T1000 (cell line): ENCODE results near the gene EMP1.
A peak's percentile ranks its signal among the peaks of the same experiment; 100 is the strongest.

ENCODE experiments used
- DNase-seq: peaks from one replicate; lab custom pipeline; 2025; ENCODE audit warnings: mixed read lengths; lab: John Stamatoyannopoulos, UW

EMP1 gene

DNA sequence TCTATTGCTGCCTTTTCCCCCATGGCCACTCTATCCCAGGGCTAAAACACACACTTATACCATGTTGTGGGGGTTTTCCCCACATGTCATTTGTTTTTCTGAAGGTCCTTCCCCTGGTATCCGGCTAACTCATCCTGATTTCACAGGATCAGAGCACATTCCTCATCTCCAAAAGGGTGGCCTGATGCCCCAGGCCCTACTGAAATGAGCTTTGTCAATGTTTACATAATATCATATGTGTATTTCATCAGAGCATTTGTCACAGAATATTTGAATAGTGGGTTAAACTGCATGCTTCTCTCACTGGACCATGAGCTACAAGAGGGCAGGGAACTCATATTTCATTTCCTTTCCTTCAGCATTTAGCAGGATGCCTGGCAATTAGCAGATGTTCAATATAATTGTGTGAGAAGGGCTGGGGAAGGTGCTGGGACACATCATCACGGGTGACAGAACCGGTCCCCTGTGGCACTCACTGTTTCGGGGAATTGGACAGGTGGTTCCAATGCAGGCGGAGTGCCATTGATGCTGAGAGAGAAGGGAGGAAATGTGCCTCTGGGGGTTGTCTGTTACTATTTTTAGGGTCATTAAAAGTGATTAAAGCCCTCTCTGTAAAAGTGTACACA, 26.8 kb downstream of the EMP1 start:
- peak; percentile 33 for DNase-seq

DNA sequence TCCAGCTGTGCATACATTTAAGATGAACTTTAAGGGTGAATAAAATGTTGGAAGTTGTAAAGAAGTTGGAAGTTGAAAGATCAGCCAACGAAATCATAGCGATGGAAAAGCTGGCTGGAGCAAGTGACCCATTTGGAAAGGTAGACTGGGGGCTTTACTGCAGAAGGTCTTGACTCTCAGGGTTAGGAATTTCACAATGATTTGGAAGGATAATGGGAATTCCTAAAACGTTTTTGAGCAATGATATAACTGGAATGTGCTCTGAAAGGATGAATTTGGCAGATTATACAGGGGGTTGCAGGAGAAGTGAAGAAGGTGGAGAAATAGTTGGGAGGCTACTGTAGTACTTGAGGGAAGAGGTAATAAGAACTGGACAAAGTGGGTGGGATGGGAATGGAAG, 27.4 kb downstream of the EMP1 start:
- no peak for DNase-seq

DNA sequence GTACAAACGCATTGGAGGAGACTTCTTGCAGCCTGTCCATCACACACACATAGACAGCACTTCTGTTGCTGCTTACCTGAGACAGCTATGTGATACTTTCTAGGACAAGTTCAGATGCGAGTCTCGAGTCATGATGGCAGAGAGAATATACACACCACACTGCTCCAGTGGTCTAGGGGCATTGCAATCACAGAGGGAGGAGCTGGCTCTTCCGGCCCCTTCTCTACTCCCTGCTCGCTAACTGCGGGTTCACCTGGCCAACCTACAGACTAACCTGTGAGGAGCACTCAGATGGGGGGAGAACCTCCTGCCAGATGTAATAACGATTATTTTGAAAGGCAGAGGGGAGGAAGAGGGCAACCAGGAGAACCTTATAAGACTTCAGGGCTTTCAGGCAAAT, 30.7 kb downstream of the EMP1 start:
- DNase-seq = no peak

DNA sequence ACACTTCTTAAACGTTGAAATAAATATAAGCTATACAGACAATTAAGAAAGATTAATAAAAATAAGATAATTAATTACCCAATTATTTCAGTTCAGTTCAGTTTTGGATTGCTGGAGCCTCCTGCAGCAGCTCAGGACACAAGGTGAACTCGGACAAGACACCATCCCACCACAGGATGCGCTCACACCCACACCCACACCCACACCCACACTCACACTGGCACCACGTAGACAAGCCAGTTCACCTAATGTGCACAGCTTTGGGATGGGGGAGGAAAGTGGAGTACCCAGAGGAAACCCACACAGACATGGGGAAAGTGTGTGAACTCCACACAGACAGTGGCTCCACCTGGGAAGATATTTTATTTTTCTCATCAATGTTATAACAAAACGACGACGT, 32.1 kb downstream of the EMP1 start:
- DNase-seq = no peak

DNA sequence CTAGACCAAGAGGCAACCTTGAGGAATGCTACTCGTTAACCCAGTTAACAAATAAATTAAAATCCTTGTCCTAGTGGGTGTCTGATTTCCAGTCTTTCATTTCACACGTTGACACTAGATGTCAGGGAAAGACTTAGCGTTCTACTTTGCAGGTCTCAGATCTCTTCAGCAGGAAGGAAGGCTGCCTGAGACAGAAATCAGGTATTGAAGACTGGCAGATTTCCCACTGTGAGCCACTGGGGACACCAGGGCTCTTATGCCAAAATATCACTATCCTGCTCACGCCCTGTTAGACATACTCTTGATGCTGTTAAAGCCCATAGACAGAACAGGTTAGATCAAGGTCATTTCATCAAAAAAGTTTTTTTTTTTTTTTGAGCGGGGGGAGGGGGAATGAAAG, 33.0 kb downstream of the EMP1 start:
- DNase-seq = no peak

DNA sequence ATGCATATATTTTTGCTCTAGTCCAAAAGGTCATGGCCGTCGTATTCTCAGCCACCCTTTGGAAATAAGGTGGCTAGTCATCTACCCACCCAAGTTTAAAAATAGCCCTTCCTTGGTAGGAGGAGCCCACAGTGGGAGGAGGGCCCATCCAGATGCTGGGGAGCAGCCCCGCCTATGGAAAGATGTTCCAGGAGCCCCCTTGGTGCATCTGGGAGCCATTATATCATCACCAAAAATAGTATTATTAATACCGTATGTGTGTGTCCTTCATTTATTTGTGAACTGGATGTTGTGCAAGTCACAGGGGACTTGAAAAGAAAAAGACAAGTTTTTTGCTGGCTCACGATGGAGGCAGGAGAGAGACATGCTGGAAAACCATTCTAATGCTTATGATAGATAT, 34.0 kb downstream of the EMP1 start:
- no peak for DNase-seq

DNA sequence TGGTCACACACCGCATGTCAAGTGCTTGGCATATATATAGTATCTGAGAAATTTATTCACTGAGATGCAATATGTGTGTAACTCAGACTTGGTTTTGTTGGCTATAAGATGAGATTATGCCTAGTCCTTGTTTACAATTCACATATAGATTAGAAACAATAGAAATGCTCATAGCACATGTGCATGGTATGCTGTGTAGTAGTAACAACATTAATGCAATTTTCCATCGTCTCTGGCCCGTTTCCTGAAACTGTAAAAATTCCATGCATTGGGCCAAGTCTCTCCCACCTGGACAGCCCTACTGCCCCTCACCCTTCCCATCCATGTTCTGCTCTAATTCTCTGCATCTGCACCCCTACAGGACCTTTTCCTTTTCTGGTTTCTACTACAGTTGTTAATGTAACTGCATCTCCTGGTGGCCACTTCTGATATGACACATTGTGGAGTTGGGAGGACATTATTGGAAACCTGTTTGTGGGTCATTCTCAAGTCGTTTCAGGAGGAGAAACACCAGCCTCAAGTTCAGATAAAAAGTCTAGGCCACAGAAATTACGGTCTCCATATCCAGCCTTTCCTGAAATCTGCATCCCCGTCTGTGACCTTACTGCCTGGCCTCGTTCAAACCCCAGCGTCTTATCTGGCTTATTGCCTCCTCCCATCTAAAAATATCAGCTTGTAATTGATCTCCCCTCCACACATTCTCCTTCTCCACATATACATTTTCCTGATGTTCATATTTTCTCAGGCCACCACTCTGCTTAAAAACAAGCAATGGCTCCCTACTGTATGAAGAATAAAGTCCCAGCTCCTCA, 37.5 kb downstream of the EMP1 start:
- peak; percentile 23 for DNase-seq

DNA sequence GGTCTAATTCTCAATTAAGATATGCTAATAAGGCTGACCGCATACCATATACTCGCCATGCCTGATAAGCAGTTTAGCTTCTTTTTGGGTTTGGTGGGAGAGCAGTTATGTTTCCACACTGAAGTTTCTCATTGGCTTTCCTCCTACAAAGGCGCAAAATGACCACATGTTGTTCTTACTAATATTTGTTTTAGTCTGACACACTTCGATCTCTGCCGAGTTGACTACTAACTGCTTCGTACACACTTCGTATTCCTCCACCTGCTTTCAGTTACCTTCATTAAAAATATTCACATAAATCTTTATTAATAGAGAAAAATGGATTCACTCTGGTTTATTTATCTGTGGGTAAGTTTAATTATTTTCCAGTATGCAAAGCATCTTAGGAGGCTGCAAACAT, 41.7 kb downstream of the EMP1 start:
- DNase-seq = no peak

DNA sequence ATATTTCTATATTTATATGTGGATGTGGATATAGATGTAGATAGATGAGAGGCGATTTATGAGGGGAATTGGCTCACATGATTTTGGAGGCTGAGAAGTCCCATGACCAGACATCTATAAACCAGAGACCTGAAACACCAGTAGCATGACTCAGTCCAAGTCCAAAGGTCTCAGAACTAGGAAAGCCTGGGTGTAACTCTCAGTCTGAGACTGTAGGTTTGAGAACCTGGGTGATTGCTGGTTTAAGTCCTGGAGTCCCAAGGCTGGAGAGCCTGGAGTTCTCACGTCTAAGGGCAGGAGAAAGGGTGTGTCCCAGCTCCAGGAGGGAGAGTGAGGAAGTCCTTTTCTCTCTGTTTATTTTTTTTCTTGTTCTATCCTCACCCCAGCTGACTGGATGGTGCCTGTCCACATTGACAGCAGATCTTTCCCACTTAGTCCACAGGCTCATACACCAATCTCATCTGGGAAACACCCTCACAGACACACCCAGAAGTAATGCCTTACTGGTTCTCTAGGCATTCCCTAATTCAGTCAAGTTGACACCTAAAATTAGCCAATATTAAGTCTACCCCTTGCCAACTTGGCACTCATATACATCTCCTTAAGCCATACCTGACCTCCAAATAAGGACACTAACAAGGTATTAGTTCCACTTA, 45.4 kb downstream of the EMP1 start:
- no peak for DNase-seq

DNA sequence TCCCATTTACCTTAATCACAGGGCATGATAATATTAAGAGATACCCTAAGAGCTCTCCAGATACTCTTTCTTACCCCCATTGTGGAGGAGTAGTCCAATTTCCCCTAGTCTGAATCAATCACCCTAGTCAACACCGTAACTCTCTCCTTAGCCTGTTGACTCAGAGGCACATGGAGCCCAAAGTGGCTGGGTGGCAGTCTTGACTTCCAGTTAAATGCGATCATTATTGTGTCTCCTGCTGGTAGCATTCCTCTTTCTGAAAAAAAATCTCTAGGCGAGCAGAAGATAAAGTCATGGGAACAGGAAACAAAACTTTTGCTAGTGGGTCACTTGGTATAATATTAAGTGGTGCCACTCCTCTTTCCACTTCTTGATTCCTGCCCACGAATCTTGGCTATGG, 46.4 kb downstream of the EMP1 start:
- no peak for DNase-seq

DNA sequence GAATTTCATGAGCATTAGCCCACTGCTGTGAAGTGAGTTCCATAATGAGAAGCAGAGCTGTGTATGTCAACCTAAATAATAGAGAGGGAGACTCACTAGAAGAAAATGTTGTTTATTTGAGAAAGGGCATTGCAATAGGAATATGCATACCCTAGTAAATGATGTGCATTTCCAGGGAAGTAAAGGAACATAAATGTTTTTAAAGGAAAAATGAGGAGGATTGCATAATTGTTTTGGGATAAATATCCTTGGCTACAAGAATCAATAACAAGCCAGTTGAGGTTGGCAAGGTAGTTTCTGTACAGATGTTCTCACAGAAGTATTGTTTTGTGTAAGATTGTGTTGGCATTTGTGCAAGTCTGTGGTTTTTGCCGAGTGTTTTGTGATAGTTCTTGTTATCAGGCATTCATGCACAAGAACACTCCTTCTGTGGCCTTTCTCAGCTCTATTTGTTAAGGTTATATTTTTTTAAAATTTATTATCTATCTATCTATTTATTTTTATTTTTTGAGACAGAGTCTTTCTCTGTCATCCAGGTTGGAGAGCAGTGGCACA, 47.1 kb downstream of the EMP1 start:
- no peak for DNase-seq

DNA sequence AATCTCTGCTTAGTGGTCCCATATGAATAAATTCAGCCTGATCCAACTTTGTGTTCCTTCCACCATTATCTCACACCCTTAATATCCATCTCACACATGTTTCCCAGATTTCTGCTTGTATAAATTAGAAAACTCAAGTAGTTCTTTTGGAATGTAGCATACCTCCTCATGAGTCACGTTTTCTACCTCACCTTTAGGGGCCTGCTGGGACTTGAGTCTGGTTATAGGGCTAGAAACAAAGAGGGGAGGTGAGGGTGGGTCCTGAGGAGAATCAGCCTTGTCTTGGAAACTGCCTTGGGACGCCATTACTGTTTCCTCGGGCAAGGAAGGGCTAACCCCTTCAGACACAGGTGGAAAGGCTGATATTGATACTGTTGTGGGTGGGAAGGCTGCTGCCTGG, 51.1 kb downstream of the EMP1 start:
- DNase-seq = no peak

DNA sequence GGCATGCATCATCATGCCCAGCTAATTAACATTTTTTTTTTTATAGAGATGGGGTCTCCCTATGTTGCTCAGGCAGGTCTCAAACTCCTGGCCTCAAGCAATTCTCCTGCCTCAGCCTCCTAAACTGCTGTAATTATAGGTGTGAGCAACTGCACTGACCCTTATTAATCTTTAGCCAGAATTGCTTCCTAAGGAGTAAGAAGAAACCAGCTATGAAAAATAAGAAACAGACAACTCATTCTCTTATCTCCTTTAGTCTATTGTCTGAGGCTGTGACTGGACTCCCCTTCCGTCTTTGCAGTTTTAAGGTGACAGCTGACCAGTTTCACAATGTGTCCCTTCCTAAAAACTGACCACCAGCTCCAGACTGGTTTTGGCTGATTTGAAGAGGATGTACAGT, 52.4 kb downstream of the EMP1 start:
- DNase-seq = no peak

DNA sequence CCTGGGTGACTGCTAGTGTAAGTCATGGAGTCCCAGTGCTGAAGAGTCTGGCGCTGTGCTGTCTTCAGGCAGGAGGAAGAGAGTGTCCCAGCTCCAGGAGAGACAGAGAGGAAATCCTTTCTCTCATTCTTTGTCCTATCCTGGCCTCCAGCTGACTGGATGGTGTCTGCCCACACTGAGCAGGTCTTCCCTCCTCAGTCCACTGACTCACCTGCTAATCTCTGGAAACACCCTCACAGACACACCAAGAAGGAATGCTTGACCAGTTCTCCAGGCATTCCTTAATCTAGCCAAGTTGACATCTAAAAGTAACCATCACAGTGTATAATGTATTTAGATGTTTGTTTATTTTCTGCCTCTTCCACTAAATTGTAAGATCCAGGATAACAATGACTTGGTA, 53.9 kb downstream of the EMP1 start:
- DNase-seq = peak; percentile 34

DNA sequence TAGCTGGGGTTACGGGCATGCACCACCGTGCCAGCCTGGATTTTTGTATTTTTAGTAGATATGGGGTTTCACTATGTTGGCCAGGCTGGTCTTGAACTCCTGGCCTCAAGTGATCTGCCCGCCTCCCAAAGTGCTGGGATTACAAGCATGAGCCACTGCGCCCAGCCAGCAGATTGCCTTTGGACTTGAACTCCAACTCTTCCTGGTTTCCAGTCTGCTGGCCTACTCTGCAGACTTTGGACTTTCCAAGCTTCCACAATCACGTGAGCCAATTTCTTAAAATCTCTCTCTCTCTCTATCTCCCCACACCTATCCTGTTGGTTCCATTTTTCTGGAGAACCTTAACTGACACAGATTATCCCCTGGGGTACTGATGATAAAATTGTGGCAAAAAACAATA, 55.0 kb downstream of the EMP1 start:
- DNase-seq = no peak

DNA sequence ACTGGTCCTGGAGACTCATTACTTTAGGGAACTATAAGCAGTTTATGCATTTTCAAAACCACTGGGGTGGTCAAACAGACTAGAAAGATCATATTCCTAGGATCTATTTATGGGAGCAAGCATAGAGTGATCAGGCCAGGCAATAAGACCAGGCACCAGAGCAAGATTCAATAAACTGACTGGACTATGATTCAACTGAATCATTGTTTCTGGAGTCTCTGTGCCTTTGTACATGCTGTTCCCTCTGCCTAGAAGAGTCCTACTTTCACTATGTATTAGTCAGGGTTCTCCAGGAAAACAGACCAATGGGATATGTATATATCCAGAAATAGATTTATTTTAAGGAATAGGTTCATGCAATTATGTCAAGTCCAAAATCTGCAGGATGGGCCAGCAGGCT, 55.5 kb downstream of the EMP1 start:
- no peak for DNase-seq

DNA sequence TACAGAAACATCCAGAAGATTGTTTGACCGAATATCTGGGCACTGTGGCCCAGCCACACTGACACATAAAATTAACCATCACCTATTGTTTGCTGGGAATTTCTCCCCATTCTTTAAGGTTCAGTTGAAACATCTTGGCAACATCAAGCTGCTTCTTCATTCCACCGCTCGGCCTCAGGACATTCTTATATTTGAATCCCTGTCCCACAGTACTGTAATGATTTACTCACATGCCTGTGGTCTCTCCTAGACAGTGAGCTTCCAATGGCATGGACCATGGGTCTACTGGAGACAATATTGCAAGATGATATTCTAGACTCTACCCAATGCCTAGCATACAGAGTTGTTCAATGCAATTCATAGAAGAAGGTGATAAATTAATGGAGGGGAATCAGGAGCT, 56.1 kb downstream of the EMP1 start:
- DNase-seq = no peak

DNA sequence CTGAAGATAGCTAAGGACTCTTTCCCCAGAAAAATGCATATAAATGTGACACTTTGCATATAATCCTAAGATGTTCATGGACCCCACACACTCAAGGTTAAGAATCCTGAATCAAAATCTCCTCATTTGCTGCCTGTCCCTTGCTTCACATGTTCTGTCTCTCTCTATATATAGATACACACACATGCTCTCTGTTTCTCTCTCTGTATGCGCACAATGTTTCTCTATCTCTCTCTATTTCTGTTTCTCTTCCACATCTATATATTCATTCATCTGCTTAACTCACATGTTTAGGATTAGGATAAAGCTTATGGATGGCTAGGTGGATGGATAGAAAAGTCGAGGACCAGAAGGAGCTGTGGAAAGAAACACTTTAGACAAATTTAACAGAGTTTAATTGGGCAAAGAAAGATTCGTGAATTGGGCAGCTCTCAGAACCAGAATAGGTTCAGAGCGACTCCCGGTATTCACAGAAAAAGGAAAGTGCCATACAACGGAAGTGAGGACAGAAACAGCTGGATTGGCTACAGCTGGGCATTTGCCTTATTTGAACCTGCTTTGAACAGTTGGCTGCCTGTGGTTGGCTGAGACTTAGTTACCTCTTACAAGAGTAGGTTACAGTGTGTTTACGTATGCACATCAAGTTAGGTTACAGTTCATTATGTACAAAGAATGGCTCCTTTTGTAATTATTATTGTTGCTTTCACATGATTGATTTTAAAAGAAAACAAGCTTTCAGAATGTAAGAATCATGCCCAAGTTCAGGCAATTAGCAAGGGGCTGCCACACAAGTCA, 57.6 kb downstream of the EMP1 start:
- DNase-seq = no peak

DNA sequence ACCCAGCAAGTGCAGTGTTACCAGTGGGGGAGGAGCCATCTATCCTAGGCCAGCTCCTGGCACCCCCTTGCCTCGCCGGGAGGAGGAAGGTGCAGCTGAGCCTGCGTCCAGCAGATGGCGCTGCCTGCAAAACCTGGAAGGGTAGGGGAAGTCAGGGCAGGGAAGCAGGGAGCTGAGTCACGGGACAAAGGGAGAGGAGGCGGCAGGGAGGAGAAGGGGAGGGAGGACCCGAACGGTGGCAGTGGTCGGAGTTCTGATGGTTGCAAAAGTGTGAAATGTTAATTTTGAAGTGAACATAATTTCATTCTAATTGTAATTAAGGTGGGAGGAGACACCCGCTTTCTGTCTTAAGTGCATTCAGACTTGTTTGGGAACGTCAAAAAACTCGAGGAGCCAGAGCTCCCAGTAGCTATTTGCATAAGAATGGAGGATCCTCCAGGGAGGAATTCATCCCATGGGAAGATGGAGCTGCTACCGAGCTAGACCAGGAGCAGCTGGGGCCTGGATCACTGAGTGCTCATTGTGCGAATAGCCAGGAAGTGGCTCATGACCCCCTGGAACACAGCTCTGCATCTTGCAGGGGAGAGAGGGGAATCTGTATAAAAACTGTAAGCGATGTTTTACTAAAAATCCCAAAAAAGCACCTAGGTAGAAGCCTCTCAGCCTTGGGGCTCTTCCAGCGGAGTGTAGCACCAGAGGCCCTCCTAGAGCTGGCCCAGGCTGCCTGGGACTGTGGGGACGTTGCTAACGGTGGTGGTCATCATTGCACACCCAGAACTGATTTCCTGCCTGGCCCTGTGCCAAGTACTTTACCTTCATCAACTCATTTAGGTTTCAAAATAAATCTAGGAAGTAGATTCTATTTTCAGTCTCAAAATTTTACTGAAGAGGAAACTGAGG, 59.5 kb downstream of the EMP1 start:
- DNase-seq = peak; percentile 90

DNA sequence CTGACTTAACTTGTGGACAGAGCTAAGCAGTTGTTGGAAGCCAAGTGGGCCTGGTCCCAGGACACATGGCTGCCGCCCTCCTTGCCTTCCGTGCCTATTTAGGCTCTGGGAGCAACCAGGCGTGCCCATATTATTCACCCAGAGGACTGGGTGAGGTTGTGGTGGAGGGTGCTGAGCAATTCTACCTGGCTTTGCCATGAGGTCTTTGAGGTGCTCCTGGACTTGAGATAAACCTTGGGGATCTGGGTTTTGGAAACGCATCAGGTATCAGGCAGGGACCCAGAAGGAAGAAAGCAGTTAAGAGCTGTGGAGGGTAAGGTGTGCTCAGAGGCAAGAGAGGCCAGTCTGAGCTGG, 60.1 kb downstream of the EMP1 start:
- DNase-seq = no peak

DNA sequence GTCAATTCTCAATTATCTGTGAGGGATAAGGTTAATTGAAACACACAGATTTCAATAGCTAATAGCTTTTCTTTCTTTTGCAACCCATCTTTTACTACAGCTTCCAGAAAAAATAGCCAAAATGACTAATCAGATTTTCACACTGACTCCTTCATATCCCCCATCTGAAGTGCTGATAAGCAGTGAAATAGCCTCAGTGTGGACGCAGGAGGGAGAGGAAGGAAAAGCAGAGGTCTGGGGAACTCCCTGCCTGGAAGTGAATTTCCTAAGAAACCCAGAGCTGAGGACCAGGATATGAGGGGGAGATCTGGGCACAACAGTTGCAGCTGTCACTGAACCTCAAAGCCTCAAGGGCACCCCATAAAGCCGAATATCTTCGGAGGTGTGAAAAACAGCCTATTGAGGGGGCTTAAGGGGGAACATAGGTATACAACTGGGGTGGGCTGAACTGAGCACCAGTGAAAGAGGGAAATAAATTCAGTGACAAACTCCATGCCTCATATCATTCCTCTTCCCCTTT, 60.9 kb downstream of the EMP1 start:
- no peak for DNase-seq
